Immature natural killer cell (primary cell): ENCODE data around the gene IGIP. TPM values are rescaled to one million over a fixed set of nuclear protein-coding genes. Genes with fewer than 3 reads are reported as not detected.

ENCODE experiments used
- DNase-seq, 3 donors: peaks; one replicate each; pipeline ENCODE4 v3.0.0; 2022; ENCODE audit warnings: mixed read lengths in 1 of 3
- H3K27ac Mint-ChIP-seq, 6 donors: one replicate each; pipeline ENCODE4 v1.8.0; 2020; ENCODE audit warnings: mixed read lengths in 6 of 6, mild to moderate bottlenecking in 5 of 6, inconsistent platforms in 4 of 6, moderate library complexity in 3 of 6
- H3K27me3 Mint-ChIP-seq, 3 donors: one replicate each; pipeline ENCODE4 v1.8.0; 2020 to 2021; ENCODE audit warnings: low read depth in 3 of 3, mild to moderate bottlenecking in 3 of 3, mixed read lengths in 3 of 3, moderate library complexity in 3 of 3, inconsistent platforms in 1 of 3
- H3K36me3 Mint-ChIP-seq, 3 donors: one replicate each; pipeline ENCODE4 v1.8.0; 2020; ENCODE audit warnings: mixed read lengths in 3 of 3, inconsistent platforms in 2 of 3, mild to moderate bottlenecking in 2 of 3
- H3K4me1 Mint-ChIP-seq, 2 donors: one replicate each; pipeline ENCODE4 v1.8.0; 2020; ENCODE audit warnings: inconsistent platforms in 2 of 2, mild to moderate bottlenecking in 2 of 2, mixed read lengths in 2 of 2, moderate library complexity in 1 of 2
- H3K4me3 Mint-ChIP-seq, 5 donors: one replicate each; pipeline ENCODE4 v1.8.0; 2020; ENCODE audit warnings: mild to moderate bottlenecking in 5 of 5, mixed read lengths in 5 of 5, inconsistent platforms in 3 of 5, moderate library complexity in 3 of 5
- H3K9me3 Mint-ChIP-seq, 6 donors: one replicate each; pipeline ENCODE4 v1.8.0; 2020; ENCODE audit warnings: mild to moderate bottlenecking in 6 of 6, mixed read lengths in 6 of 6, inconsistent platforms in 4 of 6, moderate library complexity in 3 of 6
- polyA plus RNA-seq, 3 donors: library from polyadenylated mRNA; unstranded; fragments of 300-500 nt; fragmentation: Illumina TruSeq; gene quantifications; one replicate each; pipeline ENCODE4 v1.2.3, GENCODE V29; 2021

Gene IGIP
- polyA plus RNA-seq, 3 donors from 2014 or later = 0.35 TPM; not detected in 2

DNA sequence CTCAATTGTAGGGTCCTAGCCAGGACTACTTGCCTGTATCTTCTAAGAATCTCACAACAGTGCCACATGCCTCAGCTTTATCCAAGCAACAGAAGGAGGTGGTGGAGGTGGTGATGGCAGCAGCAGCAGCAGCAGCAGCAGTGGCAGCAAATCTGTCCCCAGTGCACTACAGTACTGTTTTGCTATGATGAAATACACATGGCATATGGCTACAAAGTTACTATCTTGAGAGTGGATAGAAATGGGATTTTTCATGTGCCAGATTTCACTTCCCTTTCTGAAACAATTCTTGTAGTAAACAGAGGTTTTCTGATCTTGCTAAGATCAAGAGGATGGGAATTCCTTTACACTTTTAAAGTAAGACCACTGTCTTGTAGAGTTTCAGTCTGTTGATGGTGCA, 41.2 kb downstream of the IGIP start:
- Mint-ChIP-seq H3K27me3 (peaks cover 0 to 8% (median 1%) of the 10 kb centered on the region in 3 donors), H3K4me1 (no peaks in the 10 kb centered on the region), H3K36me3 (peaks cover 0 to 10% (median 4%) of the 10 kb centered on the region in 3 donors), H3K9me3 (no peaks in the 10 kb centered on the region), H3K4me3 (no peak overlapping the region), H3K27ac (no peak overlapping the region)
- DNase-seq = no peak

DNA sequence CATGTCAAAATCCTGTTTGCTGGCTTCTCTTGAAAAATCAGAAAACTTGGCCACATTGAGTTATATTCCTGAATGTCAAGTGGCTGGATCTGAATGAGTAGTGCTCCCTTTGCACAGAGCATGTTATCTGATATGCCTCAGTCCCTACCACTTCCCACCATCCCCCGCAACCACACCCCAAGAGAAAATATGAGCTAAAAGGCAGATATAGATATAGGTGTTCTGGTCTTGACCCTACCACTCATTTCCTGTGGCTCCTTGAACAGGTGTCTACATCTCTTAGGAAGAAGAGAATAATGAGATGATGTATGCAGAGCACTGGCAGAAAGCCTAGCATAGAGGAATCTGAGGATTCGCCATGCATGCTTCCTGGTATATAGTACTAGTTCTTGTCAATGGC, 42.6 kb downstream of the IGIP start:
- H3K27ac Mint-ChIP-seq = no peak overlapping the region
- no peaks in the 10 kb centered on the region for H3K9me3 Mint-ChIP-seq
- no peaks in the 10 kb centered on the region for H3K4me1 Mint-ChIP-seq
- H3K36me3 Mint-ChIP-seq = peaks cover 0 to 10% (median 4%) of the 10 kb centered on the region in 3 donors
- DNase-seq = no peak
- peaks cover 0 to 6% (median 5%) of the 10 kb centered on the region in 3 donors for H3K27me3 Mint-ChIP-seq
- H3K4me3 Mint-ChIP-seq = no peak overlapping the region

DNA sequence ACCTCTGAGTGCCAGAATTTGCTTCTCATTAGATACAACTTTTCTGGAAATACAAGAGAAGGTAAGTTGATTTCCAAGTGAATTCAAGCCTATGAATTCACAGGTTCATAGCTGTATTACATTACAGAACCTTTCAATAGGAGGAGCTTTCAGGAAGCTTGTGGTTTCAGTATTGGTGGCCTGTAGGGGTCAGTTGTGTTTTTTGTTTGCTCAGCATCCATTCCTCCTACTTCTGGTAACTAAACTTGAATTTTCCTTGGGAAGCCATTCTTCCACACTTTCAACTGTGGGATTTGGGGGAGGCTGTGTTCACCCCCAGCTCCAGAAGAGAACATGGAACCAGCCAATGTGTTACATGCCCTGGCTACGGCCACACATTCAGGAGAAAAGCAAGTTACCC, 43.7 kb downstream of the IGIP start:
- DNase-seq = no peak
- Mint-ChIP-seq H3K36me3 (peaks cover 0 to 10% (median 4%) of the 10 kb centered on the region in 3 donors), H3K4me1 (peaks cover 3 to 7% of the 10 kb centered on the region in 2 donors), H3K4me3 (no peak overlapping the region), H3K9me3 (no peaks in the 10 kb centered on the region), H3K27ac (no peak overlapping the region), H3K27me3 (peaks cover 0 to 8% (median 5%) of the 10 kb centered on the region in 3 donors)

DNA sequence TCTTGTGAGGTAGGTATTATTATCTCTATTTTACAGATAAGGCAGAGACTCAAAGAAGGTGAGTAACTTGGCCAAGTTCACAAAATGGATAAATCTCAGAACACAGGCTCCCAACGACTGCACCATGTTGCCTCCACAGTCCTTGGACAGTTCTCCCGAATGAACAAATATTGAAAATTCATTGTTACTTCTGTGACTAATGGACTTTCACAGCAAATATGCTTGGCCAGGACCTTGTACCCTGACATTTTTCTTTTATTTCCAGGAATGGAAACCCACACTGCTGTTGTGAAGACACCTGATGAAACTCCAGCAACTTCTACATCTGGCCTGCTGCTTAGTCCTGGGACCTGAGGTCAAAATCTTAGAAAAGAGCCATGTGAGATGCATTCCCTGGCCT, 46.7 kb downstream of the IGIP start:
- Mint-ChIP-seq H3K36me3 (peaks cover 0 to 4% (median 0%) of the 10 kb centered on the region in 3 donors), H3K9me3 (no peaks in the 10 kb centered on the region), H3K4me1 (peaks cover 12 to 19% of the 10 kb centered on the region in 2 donors), H3K27ac (no peak overlapping the region), H3K4me3 (no peak overlapping the region), H3K27me3 (peaks cover 15 to 17% (median 17%) of the 10 kb centered on the region in 3 donors)
- DNase-seq = no peak

DNA sequence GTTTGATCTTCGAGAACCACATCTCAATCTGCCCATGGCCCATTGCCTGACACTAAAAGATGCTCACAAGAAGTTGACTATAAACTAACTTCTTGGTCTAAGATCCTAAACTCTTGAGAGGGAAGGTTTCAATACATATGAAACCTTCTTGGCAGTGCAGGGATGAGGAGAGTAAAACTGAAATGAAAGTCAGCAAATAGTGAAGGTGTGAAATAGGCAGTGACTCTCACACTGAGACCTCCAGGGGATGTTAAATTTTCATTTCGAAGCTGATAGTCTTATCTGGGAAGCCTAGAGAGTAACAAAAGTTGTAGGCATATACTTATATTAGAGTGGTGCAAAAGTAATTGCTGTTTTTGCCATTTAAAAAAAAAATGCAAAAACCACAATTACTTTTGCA, 48.3 kb downstream of the IGIP start:
- no peaks in the 10 kb centered on the region for H3K9me3 Mint-ChIP-seq
- H3K4me1 Mint-ChIP-seq = peaks cover 12 to 19% of the 10 kb centered on the region in 2 donors
- peak overlapping the region; percentile 72 to 93 (median 88) for H3K4me3 Mint-ChIP-seq
- peaks cover 15 to 17% (median 17%) of the 10 kb centered on the region in 3 donors for H3K27me3 Mint-ChIP-seq
- peak overlapping the region; percentile 63 to 96 (median 88) for H3K27ac Mint-ChIP-seq
- DNase-seq = no peak
- H3K36me3 Mint-ChIP-seq = peaks cover 0 to 4% (median 0%) of the 10 kb centered on the region in 3 donors

DNA sequence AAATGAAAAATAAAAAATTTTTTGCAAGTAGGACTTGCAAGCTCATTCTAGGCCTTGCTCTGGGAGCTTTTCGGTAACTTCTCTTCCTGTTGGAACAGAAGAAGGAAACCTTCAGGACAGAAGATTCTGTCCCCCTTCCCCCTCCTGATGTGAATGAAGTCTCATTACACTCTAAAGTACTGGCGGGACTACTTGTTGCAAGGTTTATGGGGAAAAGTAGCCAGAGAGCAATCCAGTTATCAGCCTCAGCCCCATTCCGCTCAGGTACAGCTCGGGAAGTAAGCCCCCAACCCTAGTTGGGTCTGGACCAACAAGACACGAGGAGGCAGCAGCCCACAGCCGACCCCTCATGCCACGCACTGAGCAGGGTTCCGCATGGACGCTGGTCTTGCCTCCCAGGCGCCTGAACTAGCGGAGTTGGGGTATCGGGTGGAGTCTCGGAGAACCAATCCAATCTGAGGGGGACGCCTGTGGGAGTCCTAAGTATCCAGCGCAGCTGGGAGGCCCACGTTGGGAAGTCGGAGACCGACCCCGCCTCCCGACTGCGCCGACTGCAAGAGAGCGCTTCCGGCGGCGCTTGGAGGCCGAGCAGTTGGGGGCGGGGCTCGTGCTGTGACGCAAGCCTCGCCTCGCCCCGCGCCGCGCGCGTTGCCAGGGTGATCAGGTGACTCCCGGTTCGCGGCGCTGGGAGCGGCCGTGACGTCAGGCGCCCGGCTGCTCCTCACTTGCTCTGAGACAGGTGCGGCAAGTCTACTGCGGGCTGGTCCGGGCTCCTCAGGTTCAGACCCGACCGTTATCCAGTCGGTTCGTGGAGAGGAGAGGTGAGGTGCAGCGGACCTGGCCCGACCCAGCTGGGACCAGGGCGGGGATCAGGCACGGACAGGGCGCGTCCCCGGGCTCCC, 49.0 kb downstream of the IGIP start, which contains the start of gene CYSTM1:
Gene CYSTM1 (plus strand): TSS at position 724 of the 902 bp plus-strand sequence. CDS start 19,278 bp downstream, outside the sequence.
- H3K27me3 Mint-ChIP-seq = peaks cover 15 to 17% (median 17%) of the 10 kb centered on the region in 3 donors
- peaks cover 12 to 19% of the 10 kb centered on the region in 2 donors for H3K4me1 Mint-ChIP-seq
- H3K27ac Mint-ChIP-seq = peak within 1 kb of the TSS; percentile 86 to 96 (median 96)

DNA sequence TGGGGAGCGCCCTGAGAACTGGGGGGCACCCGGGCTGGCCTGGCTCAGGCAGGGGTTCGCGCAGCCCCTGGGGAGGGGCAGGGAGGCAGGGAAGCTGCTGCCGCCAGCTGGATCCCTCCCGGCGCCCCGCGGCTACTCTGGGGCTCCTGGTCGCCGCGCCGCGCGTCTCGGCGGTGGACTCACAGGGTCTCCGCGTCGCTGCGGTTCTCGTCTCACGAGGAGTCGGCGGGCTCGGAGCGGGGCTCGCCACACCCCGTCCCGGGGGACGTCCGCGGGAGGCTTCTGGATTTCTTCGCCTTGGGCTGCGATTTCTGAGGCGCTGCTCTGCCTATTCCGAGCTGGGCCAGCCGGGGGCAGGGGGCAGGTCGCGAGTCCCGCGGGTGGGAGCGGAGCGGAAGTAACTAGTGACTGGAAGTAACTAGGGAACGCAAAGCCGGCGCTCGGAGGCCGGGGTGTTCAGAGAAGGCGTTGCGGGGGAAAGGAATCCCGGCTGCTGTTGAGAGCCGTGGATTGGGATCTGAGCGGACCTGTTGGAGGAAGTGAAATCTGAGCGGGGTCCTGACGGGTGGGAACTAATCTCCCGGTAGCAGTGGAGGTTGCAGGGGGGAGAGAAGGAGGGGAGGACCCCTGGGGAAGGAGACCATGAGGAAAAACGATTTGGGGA, 49.8 kb downstream of the IGIP start:
- H3K4me1 Mint-ChIP-seq = peaks cover 12 to 19% of the 10 kb centered on the region in 2 donors
- H3K27me3 Mint-ChIP-seq = peaks cover 15 to 17% (median 17%) of the 10 kb centered on the region in 3 donors
- H3K27ac Mint-ChIP-seq = peak overlapping the region; percentile 5 to 96 (median 96)
- DNase-seq = peak; percentile 55 to 61 (median 56)
- H3K4me3 Mint-ChIP-seq = peak overlapping the region; percentile 90 to 93 (median 92)
- H3K36me3 Mint-ChIP-seq = peaks cover 0 to 4% (median 0%) of the 10 kb centered on the region in 3 donors
- no peaks in the 10 kb centered on the region for H3K9me3 Mint-ChIP-seq

More for the DNA sequence above, 49.0 kb downstream of the IGIP start, which contains the start of gene CYSTM1:
- DNase-seq = peak; percentile 94 to 95 (median 94)
- Mint-ChIP-seq H3K4me3 (peak within 1 kb of the TSS; percentile 91 to 93 (median 92)), H3K36me3 (peaks cover 0 to 4% (median 0%) of the 10 kb centered on the region in 3 donors), H3K9me3 (no peaks in the 10 kb centered on the region)

DNA sequence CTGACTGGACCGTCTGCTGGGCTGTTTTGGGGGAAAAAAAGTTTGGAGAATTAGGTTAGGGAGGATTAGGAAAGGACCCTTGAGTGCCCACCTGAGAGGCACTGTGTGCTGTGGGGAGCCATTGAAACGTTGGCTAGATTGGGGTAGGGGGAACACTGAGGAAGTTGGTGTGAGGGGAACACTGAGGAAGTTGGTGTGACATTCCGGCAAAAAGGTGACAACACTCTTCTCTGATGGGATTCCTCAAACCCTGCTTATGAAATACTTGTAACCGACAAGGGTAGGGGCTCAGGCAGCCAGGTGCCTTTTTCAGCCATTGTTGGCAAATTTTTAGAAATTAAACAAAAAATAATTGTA, 50.3 kb downstream of the IGIP start:
- Mint-ChIP-seq H3K27ac (peak overlapping the region; percentile 5 to 96 (median 92)), H3K36me3 (peaks cover 0 to 4% (median 3%) of the 10 kb centered on the region in 3 donors), H3K27me3 (peaks cover 15 to 17% (median 17%) of the 10 kb centered on the region in 3 donors), H3K9me3 (no peaks in the 10 kb centered on the region), H3K4me1 (peaks cover 12 to 23% of the 10 kb centered on the region in 2 donors), H3K4me3 (peak overlapping the region; percentile 86 to 92 (median 91))
- no peak for DNase-seq

DNA sequence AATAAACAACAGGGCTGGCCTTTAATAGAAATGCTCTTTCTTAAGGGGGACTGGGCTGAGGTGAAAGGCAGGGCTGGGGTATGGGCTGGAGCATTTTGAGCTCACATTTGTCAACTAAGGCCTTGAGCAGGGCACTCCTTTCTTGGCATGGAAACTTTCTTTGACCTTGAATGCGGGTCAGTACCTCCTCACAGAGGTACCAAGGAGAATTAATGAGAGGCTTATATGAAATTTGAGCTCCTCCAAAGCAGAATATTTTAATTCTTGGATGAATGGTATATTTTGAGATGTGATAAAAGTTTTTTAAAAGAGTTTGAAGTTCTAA, 52.3 kb downstream of the IGIP start:
- Mint-ChIP-seq H3K27me3 (peaks cover 11 to 17% (median 16%) of the 10 kb centered on the region in 3 donors), H3K9me3 (no peaks in the 10 kb centered on the region), H3K4me1 (peaks cover 14 to 27% of the 10 kb centered on the region in 2 donors), H3K27ac (peak overlapping the region in 1 of 6 donors; percentile 21), H3K36me3 (peaks cover 0 to 5% (median 0%) of the 10 kb centered on the region in 3 donors), H3K4me3 (peak overlapping the region in 1 of 5 donors; percentile 27)
- DNase-seq = no peak

DNA sequence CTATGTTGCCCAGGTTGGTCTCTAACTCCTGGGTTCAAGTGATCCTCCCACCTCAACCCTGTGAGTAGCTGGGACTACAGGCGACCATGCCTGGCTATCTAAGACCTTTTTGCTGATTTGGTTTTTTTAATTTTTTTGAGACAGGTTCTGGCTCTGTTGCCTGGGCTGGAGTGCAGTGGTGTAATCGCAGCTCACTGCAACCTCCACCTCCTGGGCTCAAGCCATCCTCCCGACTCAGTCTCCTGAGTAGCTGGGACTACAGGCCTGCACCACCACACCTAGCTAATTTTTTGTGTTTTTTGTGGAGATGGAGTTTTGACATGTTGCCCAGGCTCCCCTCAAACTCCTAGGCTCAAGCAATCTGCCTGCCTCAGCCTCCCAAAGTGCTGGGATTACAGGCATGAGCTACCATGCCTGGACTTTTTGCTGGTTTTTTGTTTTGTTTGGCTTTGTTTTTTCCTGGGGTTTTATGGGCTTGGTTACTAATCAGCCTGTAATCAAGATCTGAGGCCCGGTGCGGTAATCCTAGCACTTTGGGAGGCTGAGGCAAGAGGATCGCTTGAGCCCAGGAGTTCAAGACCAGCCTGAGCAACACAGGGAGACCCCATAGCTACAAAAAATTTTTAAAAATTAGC, 52.9 kb downstream of the IGIP start:
- DNase-seq = no peak
- Mint-ChIP-seq H3K4me3 (no peak overlapping the region), H3K4me1 (peaks cover 14 to 27% of the 10 kb centered on the region in 2 donors), H3K27ac (no peak overlapping the region), H3K9me3 (no peaks in the 10 kb centered on the region), H3K36me3 (peaks cover 0 to 5% (median 0%) of the 10 kb centered on the region in 3 donors), H3K27me3 (peaks cover 11 to 17% (median 13%) of the 10 kb centered on the region in 3 donors)

Other genes with a start within 250 kb of the IGIP start
- under 1 TPM; 0.08 to 0.21 (median 0.08) TPM for gene NRG2, start 82.6 kb upstream of the IGIP start, polyA plus RNA-seq
- 1 to 10 TPM; 2.0 to 3.7 (median 3.4) TPM for gene PURA, start 11.8 kb upstream of the IGIP start, polyA plus RNA-seq
- 10 to 100 TPM in 1 of 3 donors, 1 to 10 TPM in 2; 3.9 to 11.0 (median 7.1) TPM for gene CYSTM1, start 49.3 kb downstream of the IGIP start, polyA plus RNA-seq
- gene PFDN1, start 177.2 kb downstream of the IGIP start, polyA plus RNA-seq = 100 to 1,000 TPM; 114 to 225 (median 150) TPM
- gene HBEGF, start 220.7 kb downstream of the IGIP start, polyA plus RNA-seq = 1 to 10 TPM in 1 of 3 donors, under 1 TPM in 1, not detected in 1; 0.80 to 2.2 TPM
- not detected for gene SLC4A9, start 234.3 kb downstream of the IGIP start, polyA plus RNA-seq